GM15510 (cell line): ENCODE measurements around the gene CLEC16A.

Experiments
- POLR2A ChIP-seq: IDR thresholded peaks from 3 replicates; pipeline ENCODE4 v1.6.1; 2011; ENCODE audit warnings: borderline replicate concordance; ENCODE audit not compliant: insufficient read length; ENCODE audit errors: extremely low read depth

CLEC16A gene

GRCh38 chr16:11007714-11008280, 63.4 kb downstream of the CLEC16A start:
- TF ChIP-seq POLR2A = no peak

DNA sequence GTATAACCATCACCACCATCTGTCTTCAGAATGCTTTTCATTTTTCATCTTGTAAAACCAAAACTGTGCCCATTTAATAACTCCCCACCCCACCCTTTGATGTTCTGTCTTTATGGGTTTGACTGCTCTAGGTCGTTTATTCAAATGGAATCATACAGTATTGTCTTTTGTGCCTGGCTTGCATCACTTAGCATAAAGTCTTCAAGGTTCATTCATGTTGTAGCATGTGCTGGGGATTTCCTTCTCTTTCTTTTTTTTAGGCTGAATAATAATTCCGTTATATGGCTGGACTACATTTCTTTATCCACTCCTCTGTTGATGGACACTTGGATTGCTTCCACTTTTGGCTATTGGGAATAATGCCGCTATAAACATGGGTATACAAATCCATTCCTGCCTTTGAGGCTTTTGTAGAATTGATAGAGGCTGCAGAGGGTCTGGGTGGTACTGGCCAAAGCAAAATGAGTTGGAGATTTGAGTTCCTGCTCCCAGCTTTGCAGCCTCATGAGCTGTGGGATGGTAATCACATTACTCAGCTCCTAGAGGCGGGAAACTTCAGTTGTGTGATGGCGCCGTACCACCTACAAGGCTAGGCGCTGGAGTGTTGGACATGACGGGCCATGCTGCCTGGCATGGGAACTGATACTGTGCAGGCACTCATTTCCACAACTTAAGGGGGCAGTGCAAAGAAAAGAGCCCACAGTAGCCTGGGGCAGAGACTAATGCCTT, 64.8 kb downstream of the CLEC16A start:
- TF ChIP-seq POLR2A = no peak

DNA sequence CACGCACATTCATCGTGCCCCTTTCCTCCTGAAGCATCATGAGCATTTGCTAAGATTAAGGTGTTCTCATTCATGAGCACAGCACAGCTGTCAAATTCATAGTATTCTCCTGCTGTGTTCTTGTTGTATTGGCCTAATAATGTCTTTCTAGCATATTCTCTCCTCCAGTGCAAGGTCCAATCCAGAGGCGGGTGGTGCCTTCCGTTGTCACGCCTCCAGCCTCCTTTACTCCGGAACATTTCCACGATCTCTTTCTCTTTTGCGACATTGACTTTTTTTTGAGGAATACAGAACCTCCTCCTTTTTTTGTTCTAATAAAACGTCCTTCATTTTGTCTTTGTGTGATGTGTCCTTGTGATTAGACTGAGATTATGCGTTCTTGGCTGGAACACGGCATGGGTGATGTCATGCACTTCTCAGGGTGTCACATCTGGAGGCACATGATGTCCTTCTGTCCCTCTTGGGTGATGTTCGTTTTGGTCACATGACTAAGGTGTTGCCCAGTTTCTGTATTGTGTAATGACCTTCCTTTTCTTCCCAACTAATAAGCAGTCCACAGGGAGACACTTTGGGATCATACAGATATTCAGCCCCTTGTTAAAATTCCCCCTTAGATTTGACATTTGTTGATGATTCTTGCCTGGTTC, 66.3 kb downstream of the CLEC16A start:
- TF ChIP-seq POLR2A = no peak

DNA sequence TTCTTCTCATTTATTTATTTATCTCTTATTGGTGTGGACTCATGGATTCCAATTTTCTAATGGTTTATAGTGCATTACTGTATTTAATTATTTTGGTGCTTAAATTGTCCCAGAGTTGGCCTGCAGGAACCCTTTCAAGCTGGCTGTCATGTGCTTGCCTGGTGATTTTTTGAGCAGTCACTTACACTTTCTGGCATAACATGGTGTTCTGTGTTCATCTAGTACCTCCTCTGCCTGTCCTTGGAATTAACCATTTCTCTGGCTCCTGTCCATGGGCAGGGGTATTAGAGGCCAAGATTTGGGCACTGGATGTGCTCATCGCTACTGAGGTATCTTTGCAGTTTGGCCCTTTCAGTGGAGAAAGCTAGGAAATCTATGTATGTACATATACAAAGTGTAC, 67.0 kb downstream of the CLEC16A start:
- TF ChIP-seq POLR2A = no peak

DNA sequence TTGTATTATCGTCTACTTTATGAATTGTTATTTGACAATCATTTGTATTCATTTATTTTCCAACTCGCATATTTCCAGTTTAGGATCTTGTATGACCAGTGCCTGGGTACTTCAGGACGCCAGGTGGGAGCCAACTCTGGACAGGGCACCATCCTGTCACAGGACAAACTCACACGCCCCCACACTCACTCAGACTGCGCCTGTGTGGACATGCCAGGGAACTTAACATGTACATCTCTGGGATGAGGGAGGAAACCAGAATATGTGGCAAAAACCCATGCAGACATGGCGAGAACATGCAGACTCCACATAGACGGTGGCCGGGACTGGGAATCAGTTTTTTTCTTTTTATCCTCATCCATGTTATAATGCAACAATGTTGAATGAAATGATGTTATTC, 68.5 kb downstream of the CLEC16A start:
- TF ChIP-seq POLR2A = no peak

- no peak for TF ChIP-seq POLR2A
Measured at GRCh38 chr16:11014136-11014535, 69.8 kb downstream of the CLEC16A start.

DNA sequence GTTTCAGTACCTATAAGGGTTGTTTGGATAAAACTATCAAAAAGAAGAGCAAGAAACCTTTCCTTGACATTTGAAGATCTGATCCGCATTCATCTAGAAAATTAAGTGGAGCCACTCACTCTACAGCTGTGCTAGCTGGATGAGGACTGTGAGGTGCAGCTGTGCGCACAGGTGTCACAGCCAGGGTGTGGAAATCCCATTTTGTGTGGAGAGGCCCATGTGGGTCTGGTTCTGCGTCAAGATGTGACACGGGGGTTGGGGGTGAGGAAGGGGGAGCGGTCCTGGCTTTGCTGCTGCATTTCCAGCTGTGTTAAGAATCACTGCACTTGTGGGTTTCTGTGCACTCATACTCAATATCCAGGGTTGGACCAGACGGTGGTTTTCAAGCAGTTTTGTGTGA, 70.7 kb downstream of the CLEC16A start:
- TF ChIP-seq POLR2A = no peak

DNA sequence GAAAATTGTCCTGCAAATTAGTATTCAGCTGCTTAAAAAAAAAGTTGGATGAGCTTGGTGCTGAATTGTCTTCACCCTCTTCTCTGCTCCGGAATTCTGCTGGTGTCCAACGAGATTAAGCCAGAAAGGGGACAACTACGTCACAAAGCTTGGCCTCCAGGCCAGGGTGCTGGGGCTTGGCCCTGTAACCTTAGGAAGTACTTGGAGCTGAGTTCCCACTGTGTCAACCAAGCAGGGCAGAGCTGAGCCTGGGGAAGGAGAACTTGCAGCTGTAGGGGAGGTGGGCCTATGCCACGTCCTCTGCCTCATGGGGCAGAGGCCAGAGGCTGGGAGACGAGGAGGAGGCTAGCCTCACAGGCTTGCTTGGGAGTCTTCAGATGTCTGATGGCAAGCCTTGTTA, 71.2 kb downstream of the CLEC16A start:
- no peak for TF ChIP-seq POLR2A

DNA sequence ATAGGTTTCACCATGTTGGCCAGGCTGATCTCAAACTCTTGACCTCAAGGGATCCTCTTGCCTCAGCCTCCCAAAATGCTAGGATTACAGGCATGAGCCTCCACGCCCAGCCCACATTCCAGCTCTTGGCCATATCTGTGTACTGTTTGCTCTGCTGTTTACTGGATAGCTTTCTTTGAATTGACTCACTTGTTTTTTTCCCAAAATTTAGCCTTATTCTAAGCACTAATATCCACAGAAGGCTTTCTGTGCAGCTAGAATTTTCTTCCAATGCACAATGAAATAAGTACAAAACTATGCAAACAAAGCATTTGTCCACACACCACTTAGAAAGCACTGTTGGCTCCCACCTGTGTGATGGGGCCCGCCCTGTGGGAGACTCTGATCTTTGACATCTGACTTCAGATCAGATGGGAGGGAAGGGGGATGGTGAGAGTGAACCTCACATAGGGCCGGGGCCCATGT, 72.2 kb downstream of the CLEC16A start:
- no peak for TF ChIP-seq POLR2A

DNA sequence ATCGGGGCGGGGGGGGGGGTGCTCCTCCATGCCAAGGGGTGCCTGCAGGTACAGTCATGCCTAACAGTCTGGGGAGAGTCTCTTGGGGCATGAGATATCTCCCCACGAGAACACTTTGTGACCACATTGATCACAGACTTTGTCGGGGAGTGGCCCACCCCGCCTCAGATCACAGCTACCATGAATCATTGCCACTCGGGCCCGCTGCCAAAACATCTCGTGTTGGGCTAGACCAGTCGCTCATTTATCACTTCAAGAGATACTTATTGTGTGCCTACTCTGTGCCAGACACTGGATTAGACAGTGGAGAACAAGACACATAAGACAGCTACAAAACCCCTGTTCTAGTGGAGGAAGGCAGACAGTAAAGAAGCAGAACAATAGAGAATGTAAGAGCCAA, 72.6 kb downstream of the CLEC16A start:
- no peak for TF ChIP-seq POLR2A

DNA sequence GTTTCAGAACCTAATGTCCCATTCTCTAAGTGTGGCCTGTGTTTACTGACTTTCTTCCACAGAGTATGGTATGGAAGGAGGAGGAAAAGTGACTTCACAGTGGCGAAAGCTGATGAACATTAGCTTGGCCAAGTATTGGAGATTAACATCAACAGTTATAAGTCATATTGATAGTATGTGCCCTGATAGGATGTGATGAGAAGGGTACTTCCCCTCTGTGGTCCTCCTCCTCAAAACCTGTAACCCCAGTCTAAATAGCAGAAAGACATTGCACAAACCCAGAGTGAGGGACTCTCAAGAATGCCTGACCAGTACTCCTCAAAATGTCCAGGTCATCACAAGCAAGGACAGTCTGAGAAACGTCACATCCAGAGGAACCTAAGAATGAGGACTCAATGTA, 73.1 kb downstream of the CLEC16A start:
- TF ChIP-seq POLR2A = no peak

DNA sequence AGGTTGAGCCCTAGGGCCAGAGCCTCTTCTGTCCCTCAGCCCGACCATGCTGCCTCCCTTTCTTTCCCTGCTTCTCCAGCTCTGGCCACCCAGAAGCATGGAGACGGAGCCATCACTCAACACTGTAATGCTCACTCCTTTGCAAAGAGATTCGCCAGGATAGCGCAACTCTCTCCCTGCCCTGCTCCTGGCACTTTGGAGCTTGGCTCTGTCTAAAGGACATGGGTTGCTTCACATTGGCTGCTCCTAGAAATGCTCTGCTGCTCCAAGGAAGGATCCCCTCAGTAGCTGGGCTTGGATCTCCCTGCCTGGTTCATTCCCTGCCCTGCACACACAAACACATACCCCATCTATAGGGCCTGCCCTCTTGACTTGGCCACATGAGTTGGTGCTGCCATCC, 76.0 kb downstream of the CLEC16A start:
- TF ChIP-seq POLR2A = no peak

GRCh38 chr16:11020792-11021551, 76.6 kb downstream of the CLEC16A start:
- TF ChIP-seq POLR2A = no peak

DNA sequence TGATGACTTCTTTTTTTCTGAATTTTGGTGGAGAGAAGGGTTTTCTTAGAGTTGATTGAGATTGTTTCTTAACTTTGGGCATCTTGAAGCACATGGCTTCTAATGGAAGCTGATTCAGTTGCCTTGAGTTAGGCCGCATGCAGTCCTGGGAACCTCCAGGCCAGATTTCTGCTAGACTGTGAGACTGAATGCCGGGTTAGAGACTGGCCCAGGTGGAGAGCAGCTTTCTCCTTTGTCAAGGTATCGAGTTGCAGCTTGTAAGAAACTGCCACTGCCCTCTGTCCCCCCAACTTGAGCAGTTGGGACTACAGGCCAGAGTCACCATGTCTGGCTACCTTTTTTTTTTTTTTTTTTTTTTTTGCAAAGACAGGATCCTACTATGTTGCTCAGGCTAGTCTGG, 77.6 kb downstream of the CLEC16A start:
- TF ChIP-seq POLR2A = no peak

DNA sequence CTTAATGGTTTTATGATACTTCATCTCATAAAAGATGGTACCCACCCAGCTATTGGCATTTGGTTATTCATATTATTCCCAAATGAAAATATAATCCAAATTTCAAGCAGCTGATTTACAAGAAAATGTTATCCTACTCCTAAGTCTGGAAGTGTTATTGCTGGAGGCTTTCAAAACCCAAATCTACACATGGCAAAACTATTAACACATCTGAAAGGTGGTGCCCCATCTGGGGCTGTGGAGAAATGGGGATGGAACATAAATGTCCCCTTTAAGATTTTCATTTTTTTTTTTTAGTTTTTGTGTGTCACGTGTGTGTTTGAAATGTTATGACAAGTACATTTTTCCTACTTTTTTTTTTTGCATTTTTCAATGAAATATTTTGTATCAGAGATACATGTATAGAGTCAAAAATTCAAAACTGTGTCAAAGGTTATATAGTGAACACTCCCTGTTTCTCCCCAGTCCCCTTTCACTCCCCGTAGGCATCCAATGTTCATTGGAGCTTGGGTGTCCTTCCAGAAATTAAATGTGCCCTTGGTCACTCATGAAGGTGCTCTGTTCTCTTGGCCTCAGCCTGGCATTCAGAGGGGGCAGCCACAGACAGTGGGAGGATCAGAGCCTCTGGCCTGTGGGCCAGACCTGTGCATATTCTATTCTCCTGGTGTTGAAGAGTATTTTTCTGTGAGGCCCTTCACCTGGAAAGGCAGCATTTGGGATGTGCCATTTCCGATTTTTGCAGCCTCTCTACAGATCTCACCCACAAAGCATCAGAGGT, 79.1 kb downstream of the CLEC16A start:
- no peak for TF ChIP-seq POLR2A

GRCh38 chr16:11024333-11025053, 80.1 kb downstream of the CLEC16A start:
- no peak for TF ChIP-seq POLR2A
